GM18858 (cell line): ENCODE measurements around the gene RASGEF1C.

Source experiments
- ATAC-seq: cut with Tn5 transposase; IDR thresholded peaks from one replicate; pipeline ENCODE4 v1.9.1; 2021; ENCODE audit not compliant: unreplicated experiment

RASGEF1C gene

GRCh38 chr5:180209137-180209581, at the start of gene RASGEF1C:
TSS of gene RASGEF1C (minus strand) at chr5:180209211. CDS start at chr5:180138052, 71,159 bp downstream.
- ATAC-seq, result no peak

GRCh38 chr5:180253036-180253824, 44.2 kb upstream of the RASGEF1C start:
- no peak for ATAC-seq

- no peak for ATAC-seq
Measured at GRCh38 chr5:180251887-180252286, 42.9 kb upstream of the RASGEF1C start.

- ATAC-seq, result no peak
Measured at GRCh38 chr5:180251141-180251540, 42.1 kb upstream of the RASGEF1C start.

DNA sequence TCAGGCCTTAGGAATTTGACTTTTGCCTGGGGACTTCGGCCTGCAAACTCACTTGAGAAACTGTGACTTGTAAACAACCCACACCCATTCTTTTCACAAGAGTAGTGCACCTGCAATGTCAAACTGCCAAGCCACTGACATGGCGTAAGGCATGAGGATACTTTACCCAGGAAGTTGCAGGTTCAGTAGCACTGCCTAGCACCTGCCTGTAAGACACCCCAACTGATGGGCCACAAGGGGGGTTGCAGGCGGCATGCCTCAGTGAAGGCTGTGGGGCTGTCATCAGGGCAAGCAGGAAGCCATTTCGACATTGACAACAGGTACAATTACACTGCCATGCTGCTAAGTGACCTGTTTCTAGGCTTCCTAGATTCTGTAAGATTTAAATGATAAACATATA, 41.3 kb upstream of the RASGEF1C start:
- ATAC-seq, result no peak

- ATAC-seq, result no peak
Measured at GRCh38 chr5:180241600-180241999, 32.6 kb upstream of the RASGEF1C start.

DNA sequence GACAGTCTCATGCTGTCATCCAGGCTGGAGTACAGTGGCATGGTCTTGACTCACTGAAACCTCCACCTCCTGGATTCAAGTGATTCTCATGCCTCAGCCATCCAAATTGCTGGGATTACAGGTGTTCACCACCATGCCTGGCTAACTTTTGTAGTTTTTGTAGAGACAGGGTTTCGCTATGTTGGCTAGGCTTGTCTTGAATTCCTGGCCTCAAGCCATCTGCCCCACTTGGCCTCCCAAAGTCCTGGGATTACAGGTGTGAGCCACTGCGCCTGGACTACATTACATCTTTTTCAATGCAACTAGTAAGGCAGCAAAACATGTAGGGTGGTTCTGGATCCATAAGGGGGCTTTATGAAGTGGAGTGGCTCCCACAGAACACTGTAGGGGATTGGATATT, 29.6 kb upstream of the RASGEF1C start:
- no peak for ATAC-seq

GRCh38 chr5:180235846-180236245, 26.8 kb upstream of the RASGEF1C start:
- no peak for ATAC-seq

- ATAC-seq, result no peak
Measured at GRCh38 chr5:180235077-180235476, 26.1 kb upstream of the RASGEF1C start.

DNA sequence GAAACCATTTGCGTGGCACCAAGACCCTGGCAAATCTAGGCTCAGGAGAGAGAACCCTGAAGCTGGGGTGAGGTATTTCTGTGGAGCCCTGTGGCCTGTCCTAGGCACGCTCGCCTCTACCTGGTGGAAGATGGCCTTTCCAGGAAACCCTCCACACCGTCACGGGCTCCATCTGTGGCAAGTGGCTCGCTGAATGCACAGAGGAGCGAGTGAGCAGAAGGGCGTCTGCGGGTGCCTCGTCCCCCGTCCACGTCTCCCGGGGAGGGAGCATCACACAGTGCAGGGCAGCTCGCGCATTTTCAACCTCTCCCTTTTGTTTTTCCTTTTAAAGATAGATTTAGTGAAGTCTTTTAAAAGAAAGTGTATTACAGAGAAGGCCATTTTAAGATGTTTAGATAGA, 25.3 kb upstream of the RASGEF1C start:
- ATAC-seq, result no peak

GRCh38 chr5:180233729-180234128, 24.7 kb upstream of the RASGEF1C start:
- ATAC-seq, result no peak

GRCh38 chr5:180230017-180230416, 21.0 kb upstream of the RASGEF1C start:
- no peak for ATAC-seq

GRCh38 chr5:180222056-180222455, 13.0 kb upstream of the RASGEF1C start:
- ATAC-seq, result no peak

DNA sequence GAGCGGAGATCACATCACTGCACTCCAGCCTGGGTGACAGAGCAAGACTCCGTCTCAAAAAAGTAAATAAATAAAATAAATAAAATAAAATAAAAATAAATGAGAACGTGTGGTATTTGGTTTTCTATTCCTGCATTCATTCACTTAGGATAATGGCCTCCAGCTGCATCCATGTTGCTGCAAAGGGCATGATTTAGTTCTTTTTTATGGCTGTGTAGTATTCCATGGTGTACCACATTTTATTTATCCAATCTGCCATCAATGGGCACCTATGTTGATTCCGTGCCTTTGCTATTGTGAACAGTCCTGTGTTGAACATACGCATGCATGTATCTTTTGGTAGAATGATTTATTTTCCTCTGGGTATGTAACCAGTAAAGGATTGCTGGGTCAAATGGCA, 8.8 kb upstream of the RASGEF1C start:
- ATAC-seq, result no peak

GRCh38 chr5:180216646-180217171, 7.7 kb upstream of the RASGEF1C start:
- ATAC-seq, result no peak

DNA sequence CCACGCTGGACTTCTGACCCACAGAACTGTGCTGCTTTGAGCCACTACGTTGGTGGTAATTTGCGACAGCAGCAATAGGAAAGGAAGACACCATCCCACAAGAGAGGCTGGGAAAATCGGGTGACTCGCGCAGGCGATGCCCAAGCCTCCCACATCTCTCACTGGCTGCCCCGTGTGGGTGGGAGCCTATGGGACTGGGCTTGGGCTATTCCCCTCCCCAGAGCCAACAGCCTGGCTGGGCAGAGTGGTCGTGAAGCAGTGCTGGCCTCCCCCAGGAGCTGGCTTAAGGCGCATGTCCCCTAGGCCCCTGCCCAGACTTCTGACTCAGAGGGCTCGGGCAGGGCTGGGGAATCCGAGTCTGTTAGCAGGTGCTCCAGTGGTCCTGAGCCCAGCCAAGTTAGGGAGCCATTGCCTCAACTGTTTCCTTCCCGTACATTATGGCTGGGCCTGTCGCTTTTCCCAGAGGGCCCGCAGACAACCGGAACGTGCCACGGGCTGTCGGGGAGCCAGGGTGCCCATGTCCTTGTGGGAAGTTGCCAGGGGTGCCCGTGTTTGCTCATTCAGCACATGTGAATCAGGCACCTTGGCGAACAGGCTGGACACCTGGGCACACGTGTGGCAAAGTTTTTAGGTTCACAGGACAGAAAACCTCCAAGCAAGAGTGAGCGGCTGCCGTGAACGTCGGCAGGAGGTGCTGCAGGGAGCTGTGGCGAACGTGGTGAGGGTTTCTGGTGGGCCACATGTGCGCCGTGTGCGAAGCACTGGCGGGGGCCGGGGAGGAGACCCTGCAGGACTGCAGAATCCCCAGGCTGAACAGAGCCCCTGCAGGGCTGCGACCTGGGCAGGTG, 7.0 kb upstream of the RASGEF1C start:
- no peak for ATAC-seq

- no peak for ATAC-seq
Measured at GRCh38 chr5:180214870-180215770, 6.1 kb upstream of the RASGEF1C start.

GRCh38 chr5:180213657-180214207, 4.7 kb upstream of the RASGEF1C start:
- no peak for ATAC-seq

- no peak for ATAC-seq
Measured at GRCh38 chr5:180213256-180213600, 4.2 kb upstream of the RASGEF1C start.
